HG03066 (cell line): ENCODE results near the gene USP2.

ENCODE experiments used
- ATAC-seq: cut with Tn5 transposase; IDR thresholded peaks from one replicate; pipeline ENCODE4 v1.9.1; 2021; ENCODE audit warnings: low read depth; ENCODE audit not compliant: unreplicated experiment

USP2 gene

DNA sequence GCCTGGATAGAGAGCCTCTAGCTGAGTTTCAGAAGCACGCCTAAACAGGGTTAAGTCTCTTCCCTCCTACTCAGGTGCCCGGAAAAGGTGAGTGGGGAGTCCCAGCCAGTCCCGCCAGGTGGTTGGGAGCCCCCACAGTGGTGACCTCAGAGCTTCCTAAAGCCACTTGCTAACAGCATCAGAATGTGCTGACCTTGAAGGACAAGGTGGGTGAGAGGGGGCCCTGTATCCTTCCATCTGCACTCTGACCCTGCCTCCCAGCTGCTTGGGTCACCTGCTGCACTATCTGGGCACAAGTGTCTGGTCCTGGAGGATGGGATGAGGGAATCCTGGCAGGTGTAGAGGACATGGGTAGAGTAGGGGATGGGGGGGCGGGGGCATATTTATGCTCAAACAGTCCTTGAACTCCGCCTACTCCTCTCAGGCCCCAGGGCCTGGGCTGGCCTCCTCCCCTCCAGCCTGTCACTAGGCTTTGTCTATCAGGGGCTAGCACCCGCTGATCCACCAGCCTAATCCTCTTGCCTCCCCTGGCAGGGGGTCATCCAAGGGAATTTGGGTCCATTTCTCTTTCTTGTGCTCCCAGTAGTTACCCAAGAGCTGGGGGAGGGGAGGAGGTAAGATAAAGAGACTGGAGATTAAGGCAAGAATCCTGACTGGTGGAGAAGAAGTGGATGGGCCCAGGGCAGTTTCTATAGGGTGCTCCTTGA is 3.4 kb downstream of the USP2 start:
- ATAC-seq: no peak

DNA sequence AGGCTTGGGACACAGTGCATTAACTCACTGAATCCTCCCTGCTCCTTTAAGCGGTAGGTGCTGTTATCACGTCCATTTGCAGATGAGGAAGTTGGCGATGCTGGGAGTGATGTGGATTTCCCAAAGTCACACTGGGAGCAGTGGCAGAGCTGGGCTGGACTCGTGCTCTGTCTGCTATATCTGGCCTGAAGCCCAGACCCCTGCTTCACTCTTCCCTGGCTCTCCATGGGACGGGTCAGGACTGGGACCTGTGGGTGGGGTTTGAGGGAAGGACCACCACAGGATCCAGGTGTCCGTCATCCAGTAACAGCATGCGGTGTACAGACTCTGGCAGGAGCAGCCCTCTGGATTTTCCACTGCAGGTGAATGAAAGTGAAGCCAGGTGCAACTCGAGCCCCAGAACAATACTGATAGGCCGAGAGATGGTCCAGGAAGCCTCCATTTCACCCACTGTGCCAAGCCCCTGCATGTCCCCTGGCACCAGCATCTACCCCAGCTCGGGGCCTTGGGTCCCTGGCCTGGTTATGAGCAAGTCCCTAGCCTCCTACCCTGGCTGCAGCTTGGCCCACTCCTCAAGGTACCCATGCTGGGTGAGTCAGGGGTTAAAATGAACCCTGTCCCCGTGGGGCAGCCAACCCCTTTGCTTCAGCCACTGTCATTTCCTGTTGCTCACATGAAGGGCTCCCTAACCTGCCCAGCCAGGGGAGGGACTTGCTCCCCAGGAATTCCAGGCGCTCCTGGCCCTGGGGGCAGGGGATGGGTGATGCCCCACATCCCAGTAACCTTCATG is 4.2 kb downstream of the USP2 start:
- no peak for ATAC-seq

GRCh38 chr11:119376197-119376847 is 5.2 kb downstream of the USP2 start:
- no peak for ATAC-seq

DNA sequence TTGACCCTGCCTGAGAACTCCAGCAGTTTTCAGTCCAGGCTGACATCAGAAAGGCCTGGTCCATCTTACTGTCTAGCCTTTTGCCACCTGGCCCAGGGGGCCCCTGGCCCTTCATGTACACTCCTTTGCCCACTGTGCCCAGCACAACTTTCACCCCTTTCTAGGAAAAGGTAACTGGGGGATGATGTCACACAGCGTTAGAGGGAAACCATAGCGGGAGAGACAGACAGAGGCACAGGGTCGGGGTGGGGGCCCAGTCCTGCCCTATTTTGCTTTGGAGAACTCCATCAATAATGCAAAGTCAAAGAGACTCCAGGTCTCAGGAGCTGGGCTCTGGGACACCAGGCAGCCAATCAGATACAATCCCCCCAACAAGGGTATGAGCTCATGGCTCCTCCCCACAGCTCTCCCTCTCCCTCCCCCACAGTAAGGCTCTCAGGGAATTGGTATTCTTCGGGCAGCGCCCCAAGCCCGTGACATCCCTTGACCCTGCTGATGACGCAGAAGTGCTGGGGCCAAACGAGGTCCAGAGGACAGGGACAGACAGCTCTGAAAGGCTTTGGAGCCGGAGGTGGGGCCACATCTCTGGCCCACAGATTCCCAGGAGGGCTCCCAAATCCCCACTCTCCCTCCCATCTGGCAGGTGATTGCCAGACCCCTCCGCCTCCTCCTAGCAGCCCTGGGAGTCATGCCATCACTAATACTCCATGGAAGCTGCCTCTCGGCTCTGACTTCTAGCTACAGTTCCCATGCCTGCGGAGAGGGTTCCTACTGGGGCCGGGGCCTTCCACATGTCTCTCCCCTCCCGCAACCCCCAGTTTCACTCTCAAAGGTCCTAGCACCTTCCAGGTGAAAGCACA is 5.9 kb downstream of the USP2 start:
- no peak for ATAC-seq

DNA sequence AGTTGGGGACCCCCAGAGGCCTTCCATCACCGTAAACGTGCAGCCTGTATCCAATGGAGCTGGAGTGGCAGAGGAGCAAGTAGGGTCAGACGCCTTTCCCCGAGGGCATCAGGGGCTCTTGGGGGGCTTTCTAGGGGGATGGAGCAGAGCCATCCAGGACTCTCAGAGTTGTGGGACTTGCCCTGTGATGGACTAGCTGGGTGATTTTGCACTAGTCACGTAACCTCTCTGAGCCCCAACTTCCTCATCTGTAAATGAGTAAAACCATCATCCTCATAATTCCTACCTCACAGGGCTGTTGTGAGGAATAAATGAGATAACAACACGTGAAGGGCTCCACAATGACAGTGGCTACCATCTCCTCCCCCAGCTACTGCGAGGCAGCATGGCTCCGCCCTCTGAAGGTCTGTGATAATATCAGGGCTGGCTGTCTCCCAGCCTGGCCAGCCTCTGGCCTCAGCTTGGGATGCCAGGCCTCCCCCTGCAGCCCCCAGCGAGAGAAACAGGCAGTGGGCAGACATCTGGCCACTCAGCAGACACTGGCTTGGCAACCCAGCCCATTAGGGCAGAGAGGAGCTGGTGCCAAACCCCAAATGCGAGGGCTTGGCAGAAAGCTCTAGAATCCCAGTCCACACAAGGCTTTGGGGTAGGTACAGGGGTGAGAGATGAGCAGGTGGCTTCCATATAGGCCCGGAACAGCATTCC is 6.7 kb downstream of the USP2 start:
- ATAC-seq: no peak

DNA sequence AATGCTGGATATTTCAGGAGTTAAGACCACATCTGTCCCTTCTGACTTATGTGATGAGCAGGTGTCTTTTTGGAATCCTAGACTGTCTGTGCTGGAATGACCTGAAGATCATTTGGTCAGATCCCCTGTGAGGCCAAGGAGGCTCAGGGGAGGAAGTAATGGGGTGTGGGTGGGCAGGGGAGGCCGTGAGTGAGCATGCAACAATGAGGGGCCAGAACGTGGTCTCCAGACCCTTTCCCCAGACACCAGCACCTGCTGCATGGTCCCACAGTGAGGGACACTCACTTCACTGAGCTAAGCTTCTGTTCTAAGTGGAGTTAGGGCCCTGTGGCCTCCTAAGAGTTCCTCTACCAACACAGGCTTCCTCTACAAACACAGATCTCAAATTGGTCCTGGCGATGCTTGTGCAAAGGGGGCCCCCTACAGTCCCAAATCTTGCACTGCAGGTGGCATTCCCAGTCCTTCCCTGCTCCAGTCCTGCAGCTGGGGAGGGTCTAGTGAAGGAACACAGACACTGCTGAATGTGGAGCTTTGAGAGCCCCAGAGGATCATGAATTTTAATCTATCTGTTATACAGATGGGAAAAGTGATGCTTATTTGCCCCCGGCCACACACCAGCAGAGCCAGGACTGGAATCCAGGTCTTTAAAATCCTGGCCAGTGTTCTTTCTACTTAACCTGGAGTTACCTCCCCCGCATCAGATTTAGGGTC is 7.4 kb downstream of the USP2 start:
- no peak for ATAC-seq

DNA sequence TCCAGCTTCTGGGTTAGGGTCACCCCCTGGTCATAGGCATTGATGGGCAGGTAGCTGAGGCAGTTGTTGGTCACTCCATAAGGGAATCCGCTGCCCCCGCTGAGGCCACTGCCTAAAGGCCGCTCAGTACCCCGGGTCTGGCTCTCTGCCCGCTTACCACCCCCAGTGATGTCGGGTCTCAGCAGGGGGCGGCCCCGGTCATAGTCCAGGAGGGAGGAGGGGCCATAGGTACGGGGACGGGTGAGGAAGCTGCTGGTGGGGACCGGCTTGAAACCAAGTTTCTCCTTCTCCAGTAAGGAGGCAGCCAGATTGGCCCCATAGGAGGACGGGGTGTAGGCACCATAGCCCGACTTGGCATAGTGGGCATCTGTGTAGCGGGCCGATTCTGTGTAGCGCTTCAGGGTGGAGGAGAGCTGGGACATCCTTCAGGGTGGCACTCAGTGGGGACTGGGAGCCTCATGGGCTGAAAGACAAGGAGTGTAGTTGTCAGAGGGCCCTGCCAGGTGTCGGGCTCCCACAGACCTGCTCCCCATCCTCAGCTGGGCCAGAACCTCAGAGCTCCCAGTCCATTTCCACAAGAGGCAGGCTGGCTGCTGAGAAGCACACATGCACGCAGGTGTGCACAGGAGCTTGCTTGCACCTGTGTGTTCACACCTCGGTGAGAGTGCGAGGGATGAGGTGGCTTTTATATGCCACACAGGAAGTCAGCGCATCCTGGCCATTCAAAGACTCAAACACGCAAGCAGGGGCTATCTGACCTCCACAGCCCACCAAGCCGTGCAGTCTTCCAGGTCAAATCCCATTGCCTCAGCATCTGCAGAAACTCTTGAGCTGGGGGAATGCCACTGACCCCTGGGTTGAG is 8.2 kb downstream of the USP2 start:
- no peak for ATAC-seq

- ATAC-seq: no peak
Observed at GRCh38 chr11:119372260-119373058, 9.0 kb downstream of the USP2 start.

- no peak for ATAC-seq
Observed at GRCh38 chr11:119371778-119372182, 9.7 kb downstream of the USP2 start.

- no peak for ATAC-seq
Observed at GRCh38 chr11:119371067-119371601, 10.4 kb downstream of the USP2 start.

DNA sequence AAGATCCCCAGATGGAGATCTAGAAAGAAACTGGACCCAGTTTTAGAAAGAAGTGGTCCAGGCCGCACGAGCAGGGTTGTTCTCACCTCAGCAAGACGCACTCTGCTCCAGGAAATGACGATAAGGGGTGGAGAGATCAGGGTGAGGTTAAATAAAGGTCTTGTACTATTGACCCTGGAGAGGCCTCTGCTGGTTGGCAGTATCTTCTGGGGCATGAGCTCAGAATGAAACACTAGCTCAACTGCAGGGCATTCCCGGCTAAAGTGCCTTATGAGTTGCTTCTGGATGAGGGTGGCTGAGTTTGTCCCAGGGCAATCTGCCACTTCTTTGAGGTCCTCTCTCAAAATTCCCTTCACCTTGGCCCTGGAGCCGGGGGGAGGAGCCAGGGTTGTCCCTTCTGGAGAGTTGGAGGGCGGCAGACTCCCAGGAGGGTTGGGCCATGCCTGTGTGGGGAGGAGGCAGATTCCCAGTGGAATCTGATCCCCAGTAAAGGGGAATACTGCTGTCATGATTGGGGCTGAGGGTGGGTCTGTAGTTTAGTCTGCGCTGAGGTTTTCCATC is 10.9 kb downstream of the USP2 start:
- ATAC-seq: no peak

DNA sequence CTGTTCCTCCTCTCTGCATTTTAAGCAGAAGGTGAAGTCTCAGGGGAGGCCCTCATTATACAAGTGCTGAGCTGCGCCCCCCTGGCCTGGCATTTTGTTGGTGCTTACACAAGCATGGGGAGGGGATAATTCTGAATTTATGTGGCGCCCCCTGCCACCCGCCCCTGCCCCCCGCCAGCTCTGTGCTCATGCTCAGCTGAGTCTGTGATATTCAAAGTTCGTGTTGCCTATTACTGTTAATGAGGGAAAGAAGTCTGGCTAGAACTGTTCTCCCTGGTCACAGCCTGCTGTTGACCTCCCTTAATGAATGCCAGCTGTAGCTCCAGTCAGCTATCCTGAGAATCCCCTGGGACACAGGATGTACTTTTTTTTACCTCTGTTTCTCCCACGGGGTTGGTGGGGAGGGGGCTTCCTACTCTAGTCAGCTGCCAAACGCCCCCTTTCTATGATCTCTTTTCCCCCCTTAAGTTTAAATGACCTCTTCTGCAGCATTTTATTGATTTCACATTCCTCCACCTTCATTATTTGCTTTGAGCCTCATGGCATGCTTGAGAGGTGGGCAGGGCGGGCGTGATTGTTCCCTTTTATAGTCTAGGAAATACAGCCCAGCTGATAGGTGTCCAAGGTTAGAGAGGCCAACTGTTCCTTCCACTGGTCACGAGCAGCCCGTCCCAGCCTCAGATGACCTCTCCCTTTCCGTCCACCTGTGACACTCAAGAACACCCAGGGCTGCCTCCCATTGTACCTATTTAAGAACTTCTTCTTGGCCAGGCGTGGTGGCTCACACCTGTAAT is 12.2 kb downstream of the USP2 start:
- no peak for ATAC-seq

GRCh38 chr11:119368121-119369034 is 13.1 kb downstream of the USP2 start:
- ATAC-seq: no peak

- no peak for ATAC-seq
Observed at GRCh38 chr11:119367661-119368120, 13.8 kb downstream of the USP2 start.
